Nephron progenitor cell (in vitro differentiated cells): ENCODE measurements around the gene TPRA1.

ENCODE experiments used
- DNase-seq: peaks from one replicate; pipeline ENCODE4 v3.0.0; 2021
- H3K27ac Mint-ChIP-seq: 2 replicates; pipeline ENCODE4 v1.8.0; 2021; ENCODE audit warnings: mild to moderate bottlenecking, moderate library complexity, mixed read lengths
- H3K27me3 Mint-ChIP-seq: 2 replicates; pipeline ENCODE4 v1.8.0; 2021; ENCODE audit warnings: mild to moderate bottlenecking, low read depth, mixed read lengths; ENCODE audit not compliant: poor library complexity
- H3K36me3 Mint-ChIP-seq: 2 replicates; pipeline ENCODE4 v1.8.0; 2021; ENCODE audit warnings: low read depth, mixed read lengths
- H3K4me1 Mint-ChIP-seq: 2 replicates; pipeline ENCODE4 v1.8.0; 2021; ENCODE audit warnings: mixed read lengths
- H3K4me3 Mint-ChIP-seq: 2 replicates; pipeline ENCODE4 v1.8.0; 2021; ENCODE audit warnings: mild to moderate bottlenecking, moderate library complexity, mixed read lengths
- H3K9me3 Mint-ChIP-seq: 2 replicates; pipeline ENCODE4 v1.8.0; 2021; ENCODE audit warnings: mild to moderate bottlenecking, moderate library complexity, mixed read lengths
- CTCF ChIP-seq: fragments of 200-600 bp; sonication (generic); IDR thresholded peaks from 2 replicates; pipeline ENCODE4 v1.5.0; 2021; ENCODE audit warnings: antibody characterized with exemption

The TPRA1 gene

GRCh38 chr3:127620637-127621375 is 30.3 kb upstream of the TPRA1 start:
- Mint-ChIP-seq H3K27me3 (peaks cover 6% of the 10 kb centered on the region), H3K27ac (peak overlapping the region; percentile 17), H3K9me3 (no peaks in the 10 kb centered on the region), H3K36me3 (peaks cover 63% of the 10 kb centered on the region), H3K4me3 (no peak overlapping the region), H3K4me1 (no peaks in the 10 kb centered on the region)
- TF ChIP-seq CTCF: no peak
- DNase-seq: no peak

- Mint-ChIP-seq H3K4me1 (no peaks in the 10 kb centered on the region), H3K36me3 (peaks cover 81% of the 10 kb centered on the region), H3K9me3 (no peaks in the 10 kb centered on the region), H3K27ac (no peak overlapping the region), H3K4me3 (no peak overlapping the region), H3K27me3 (no peaks in the 10 kb centered on the region)
- no peak for TF ChIP-seq CTCF
- no peak for DNase-seq
These were observed 28.4 kb upstream of the TPRA1 start for GRCh38 chr3:127618891-127619290.

- no peak for DNase-seq
- Mint-ChIP-seq H3K27ac (no peak overlapping the region), H3K4me3 (no peak overlapping the region), H3K4me1 (no peaks in the 10 kb centered on the region), H3K36me3 (peaks cover 89% of the 10 kb centered on the region), H3K27me3 (no peaks in the 10 kb centered on the region), H3K9me3 (no peaks in the 10 kb centered on the region)
- TF ChIP-seq CTCF: no peak
These were observed 26.5 kb upstream of the TPRA1 start for GRCh38 chr3:127616836-127617605.

- H3K4me1 Mint-ChIP-seq: no peaks in the 10 kb centered on the region
- no peak overlapping the region for H3K4me3 Mint-ChIP-seq
- TF ChIP-seq CTCF: no peak
- no peak for DNase-seq
- H3K27ac Mint-ChIP-seq: no peak overlapping the region
- no peaks in the 10 kb centered on the region for H3K27me3 Mint-ChIP-seq
- peaks cover 89% of the 10 kb centered on the region for H3K36me3 Mint-ChIP-seq
- H3K9me3 Mint-ChIP-seq: no peaks in the 10 kb centered on the region
These were observed 25.2 kb upstream of the TPRA1 start for GRCh38 chr3:127615631-127616305.

GRCh38 chr3:127614928-127615589 is 24.5 kb upstream of the TPRA1 start:
- no peaks in the 10 kb centered on the region for H3K4me1 Mint-ChIP-seq
- H3K9me3 Mint-ChIP-seq: no peaks in the 10 kb centered on the region
- no peak overlapping the region for H3K4me3 Mint-ChIP-seq
- H3K27ac Mint-ChIP-seq: peak overlapping the region; percentile 50
- no peak for TF ChIP-seq CTCF
- H3K27me3 Mint-ChIP-seq: no peaks in the 10 kb centered on the region
- H3K36me3 Mint-ChIP-seq: peaks cover 89% of the 10 kb centered on the region
- DNase-seq: no peak
